ENCODE measurements around the gene DBNDD2. TPM values are rescaled to one million over a fixed set of nuclear protein-coding genes. Genes with fewer than 3 reads are reported as not detected.

The DBNDD2 gene
- total and polyA plus RNA-seq, 2 experiments from 2014 or later = 25.8 to 62.5 TPM

GRCh38 chr20:45410887-45411286 is 2.8 kb downstream of the DBNDD2 start:
- Histone ChIP-seq H3K27ac (ENCODE audit: low read depth) (no peak overlapping the region), H4K20me1 (replicated peaks; ENCODE audit: insufficient read depth) (no peaks in the 10 kb centered on the region; the same call in 1 of the 2 replicates), H3K79me2 (replicated peaks; ENCODE audit: insufficient read depth) (peaks cover 9% of the 10 kb centered on the region), H2AFZ (no peak overlapping the region), H3K4me3 (no peak overlapping the region), H3F3A (replicated peaks; ENCODE audit: low read depth) (peaks cover 11% of the 10 kb centered on the region; the same call in 1 of the 2 replicates), H3K27me3 (ENCODE audit: insufficient read depth) (peaks cover 10% of the 10 kb centered on the region; the same call in 1 of the 2 replicates), H3K36me3 (ENCODE audit: insufficient read depth) (peaks cover 8% of the 10 kb centered on the region), H3K4me1 (ENCODE audit: insufficient read depth) (peaks cover 8% of the 10 kb centered on the region; the same call in 1 of the 2 replicates), H3K9me2 (ENCODE audit: insufficient read depth) (no peaks in the 10 kb centered on the region), H3K4me2 (no peak overlapping the region)
- no peak overlapping the region for H3K27ac Mint-ChIP-seq
- H3K36me3 Mint-ChIP-seq (ENCODE audit: low read depth) = peaks cover 21% of the 10 kb centered on the region
- ATAC-seq = no peak
- H3K9me3 Mint-ChIP-seq = no peaks in the 10 kb centered on the region
- peaks cover 14% of the 10 kb centered on the region for H3K27me3 Mint-ChIP-seq (ENCODE audit: insufficient read depth, low read depth, poor library complexity)
- H3K4me1 Mint-ChIP-seq = peaks cover 16% of the 10 kb centered on the region
- TF ChIP-seq CREB1 (CRISPR knock-in tag; IDR thresholded peaks at IDR 0.05; ENCODE audit: low read depth) = no peak
- TF ChIP-seq REST (IDR thresholded peaks at IDR 0.05; ENCODE audit: unreplicated experiment) = no peak
- no peak for TF ChIP-seq STAT1 (IDR thresholded peaks at IDR 0.05; ENCODE audit: unreplicated experiment)
- no peak for TF ChIP-seq JUNB (IDR thresholded peaks at IDR 0.05; ENCODE audit: unreplicated experiment)
- no peak for TF ChIP-seq CTCF (conservative IDR thresholded peaks at IDR 0.05; ENCODE audit: low read depth in 2 of 2)
- no peak for TF ChIP-seq NANOG (IDR thresholded peaks at IDR 0.05; ENCODE audit: borderline replicate concordance)
- H3K4me3 Mint-ChIP-seq = no peak overlapping the region
- DNase-seq (ENCODE audit: low spot score) = no peak

GRCh38 chr20:45412653-45413052 is 4.6 kb downstream of the DBNDD2 start:
- peaks cover 4% of the 10 kb centered on the region; the same call in 1 of the 2 replicates for H3F3A ChIP-seq (replicated peaks; ENCODE audit: low read depth)
- Mint-ChIP-seq H3K27ac (no peak overlapping the region), H3K27me3 (ENCODE audit: insufficient read depth, low read depth, poor library complexity) (peaks cover 4% of the 10 kb centered on the region), H3K4me3 (no peak overlapping the region), H3K4me1 (peaks cover 13% of the 10 kb centered on the region), H3K9me3 (no peaks in the 10 kb centered on the region), H3K36me3 (ENCODE audit: low read depth) (peaks cover 21% of the 10 kb centered on the region)
- H3K4me1 ChIP-seq (ENCODE audit: insufficient read depth) = peaks cover 12% of the 10 kb centered on the region; the same call in 1 of the 2 replicates
- H3K4me2 ChIP-seq = no peak overlapping the region
- peaks cover 18% of the 10 kb centered on the region for H3K79me2 ChIP-seq (replicated peaks; ENCODE audit: insufficient read depth)
- H3K4me3 ChIP-seq = no peak overlapping the region
- peaks cover 4% of the 10 kb centered on the region; the same call in 1 of the 2 replicates for H3K27me3 ChIP-seq (ENCODE audit: insufficient read depth)
- H2AFZ ChIP-seq = no peak overlapping the region
- peaks cover 8% of the 10 kb centered on the region for H3K36me3 ChIP-seq (ENCODE audit: insufficient read depth)
- H3K9me2 ChIP-seq (ENCODE audit: insufficient read depth) = no peaks in the 10 kb centered on the region
- H4K20me1 ChIP-seq (replicated peaks; ENCODE audit: insufficient read depth) = peaks cover 7% of the 10 kb centered on the region; the same call in 1 of the 2 replicates
- no peak overlapping the region for H3K27ac ChIP-seq (ENCODE audit: low read depth)
- no peak for DNase-seq (ENCODE audit: low spot score)
- ATAC-seq = no peak
- TF ChIP-seq ZNF331 (CRISPR knock-in tag; IDR thresholded peaks at IDR 0.05; ENCODE audit: low read depth) (no peak), JUNB (IDR thresholded peaks at IDR 0.05; ENCODE audit: unreplicated experiment) (no peak), POLR2AphosphoS5 (IDR thresholded peaks at IDR 0.05; ENCODE audit: low read depth) (no peak), REST (IDR thresholded peaks at IDR 0.05; ENCODE audit: unreplicated experiment) (no peak), CREB1 (CRISPR knock-in tag; IDR thresholded peaks at IDR 0.05; ENCODE audit: low read depth) (no peak), EZH2phosphoT487 (IDR thresholded peaks at IDR 0.05; ENCODE audit: unreplicated experiment) (no peak), EZH2 (IDR thresholded peaks at IDR 0.05; ENCODE audit: low read depth, unreplicated experiment) (no peak)

Data from GM23338 (cell line).